AG04449 (cell line): ENCODE data around the gene HIVEP2.

Experiments
- CTCF ChIA-PET: fragments of 350-600 bp; formaldehyde crosslinking; extraction: SDS; loops from one replicate; lab custom pipeline; 2021; ENCODE audit warnings: antibody characterized with exemption; lab: Yijun Ruan, JAX
- POLR2A ChIA-PET: fragments of 400-600, 350-600 bp; formaldehyde crosslinking; extraction: SDS; loops from one replicate; lab custom pipeline; 2020; ENCODE audit warnings: antibody characterized with exemption, inconsistent platforms; lab: Yijun Ruan, JAX
- DNase-seq: peaks from one replicate; pipeline ENCODE4 v3.0.0-alpha.2; 2010; ENCODE audit warnings: low read depth, low spot score
- H3K4me3 ChIP-seq: 2 replicates; pipeline ENCODE4 v1.5.1; 2011; ENCODE audit warnings: low read depth, mild to moderate bottlenecking, control low read depth, low read length
- CTCF ChIP-seq: IDR thresholded peaks from one replicate; pipeline ENCODE4 v1.5.1; 2011; ENCODE audit warnings: mild to moderate bottlenecking, moderate library complexity, low read length, control low read depth, inconsistent platforms; ENCODE audit not compliant: insufficient read depth; ENCODE audit errors: missing control alignments

Gene HIVEP2

GRCh38 chr6:142716097-142716496, 228.9 kb downstream of the HIVEP2 start:
- CTCF ChIA-PET: interaction anchor here (0.9 kb wide), 1 partner anchor 23 kb away, joined by 3 read pairs; no protein-coding TSS in a partner anchor
- TF ChIP-seq CTCF: no peak
- no peak overlapping the region for H3K4me3 ChIP-seq
- POLR2A ChIA-PET: no interaction called here
- no peak for DNase-seq

DNA sequence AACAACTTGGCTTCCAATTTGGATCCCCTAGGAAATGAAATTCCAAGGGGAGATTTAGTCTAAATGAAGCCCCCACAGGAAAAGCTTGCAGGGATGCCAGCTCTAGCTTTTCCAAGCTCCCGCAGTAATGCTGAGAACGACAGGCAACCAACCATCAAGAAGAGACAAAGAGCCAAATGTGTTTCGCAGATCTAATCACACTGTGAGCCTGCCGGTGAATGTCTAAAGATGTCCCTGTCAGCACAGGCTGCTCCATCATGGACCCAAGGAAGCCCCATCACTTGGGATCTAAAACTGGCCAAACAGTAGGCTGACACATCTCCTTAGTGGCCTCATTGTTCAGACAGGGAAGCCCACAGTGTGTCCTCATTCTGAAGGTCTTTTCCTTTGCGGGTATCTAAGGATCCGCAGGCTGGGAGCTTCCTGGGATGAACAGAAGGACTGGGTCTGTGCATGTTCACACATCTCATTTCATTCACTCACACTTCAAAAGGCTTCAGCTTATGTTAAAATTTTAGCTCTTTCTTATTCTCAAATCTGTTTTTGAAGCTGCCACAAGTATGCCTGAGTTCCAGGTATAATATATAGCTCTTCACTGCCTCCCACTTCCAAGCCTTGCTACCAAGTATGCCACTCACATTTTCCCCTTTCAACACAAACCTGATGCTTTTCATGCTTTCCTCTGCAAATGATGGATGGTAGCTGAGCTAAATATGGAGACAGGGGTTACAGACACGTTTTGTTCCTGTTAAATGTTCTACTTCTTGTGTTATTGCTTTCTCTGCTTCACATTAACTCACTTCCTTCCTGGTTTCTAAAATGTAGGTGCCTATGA, 229.8 kb downstream of the HIVEP2 start:
- CTCF ChIA-PET: interaction anchor here (0.9 kb wide), 1 partner anchor 22 kb away, joined by 3 read pairs; no protein-coding TSS in a partner anchor
- DNase-seq: no peak
- POLR2A ChIA-PET: interaction anchor here (0.7 kb wide), 1 partner anchor 8 kb away, joined by 3 read pairs; no protein-coding TSS in a partner anchor
- no peak for TF ChIP-seq CTCF
- no peak overlapping the region for H3K4me3 ChIP-seq

GRCh38 chr6:142713959-142714358, 231.0 kb downstream of the HIVEP2 start:
- DNase-seq: no peak
- CTCF ChIA-PET: no interaction called here
- no peak overlapping the region for H3K4me3 ChIP-seq
- POLR2A ChIA-PET: no interaction called here
- TF ChIP-seq CTCF: no peak

- H3K4me3 ChIP-seq: no peak overlapping the region
- DNase-seq: no peak
- no peak for TF ChIP-seq CTCF
- CTCF ChIA-PET: interaction anchor here (1.0 to 1.1 kb wide), 2 partner anchors 11 to 20 kb away, joined by 3 read pairs; no protein-coding TSS in a partner anchor
- POLR2A ChIA-PET: no interaction called here
These were observed 232.7 kb downstream of the HIVEP2 start for GRCh38 chr6:142712231-142712630.

- ChIA-PET CTCF (no interaction called here), POLR2A (no interaction called here)
- no peak overlapping the region for H3K4me3 ChIP-seq
- no peak for TF ChIP-seq CTCF
- no peak for DNase-seq
These were observed 236.3 kb downstream of the HIVEP2 start for GRCh38 chr6:142708651-142709050.

GRCh38 chr6:142707255-142707654, 237.7 kb downstream of the HIVEP2 start:
- no peak for TF ChIP-seq CTCF
- ChIA-PET POLR2A (interaction anchor here (0.6 to 1.1 kb wide), 2 partner anchors 8 to 475 kb away, joined by 3 read pairs; no protein-coding TSS in a partner anchor), CTCF (no interaction called here)
- no peak overlapping the region for H3K4me3 ChIP-seq
- no peak for DNase-seq
